ENCODE data around the gene TET3.
A peak's percentile ranks its signal among the peaks of the same experiment; 100 is the strongest.

The TET3 gene

GRCh38 chr2:73972846-73973245 is 11.9 kb upstream of the TET3 start:
- H3K4me3 ChIP-seq, result no peak overlapping the region
- H3K27ac ChIP-seq, result no peak overlapping the region
- no peaks in the 10 kb centered on the region for H3K27me3 ChIP-seq
- TF ChIP-seq CTCF (IDR thresholded peaks at IDR 0.05), result no peak
- peak in 1 of 2 donors; percentile 37 for DNase-seq
- no peaks in the 10 kb centered on the region for H3K36me3 ChIP-seq
- H3K4me1 ChIP-seq, result peaks cover 0 to 22% (median 14%) of the 10 kb centered on the region in 4 donors
- H3K9me3 ChIP-seq, result no peaks in the 10 kb centered on the region
- intact Hi-C loops (cut with DNase I; ENCODE audit: low total_unique reads), result no loop called here

DNA sequence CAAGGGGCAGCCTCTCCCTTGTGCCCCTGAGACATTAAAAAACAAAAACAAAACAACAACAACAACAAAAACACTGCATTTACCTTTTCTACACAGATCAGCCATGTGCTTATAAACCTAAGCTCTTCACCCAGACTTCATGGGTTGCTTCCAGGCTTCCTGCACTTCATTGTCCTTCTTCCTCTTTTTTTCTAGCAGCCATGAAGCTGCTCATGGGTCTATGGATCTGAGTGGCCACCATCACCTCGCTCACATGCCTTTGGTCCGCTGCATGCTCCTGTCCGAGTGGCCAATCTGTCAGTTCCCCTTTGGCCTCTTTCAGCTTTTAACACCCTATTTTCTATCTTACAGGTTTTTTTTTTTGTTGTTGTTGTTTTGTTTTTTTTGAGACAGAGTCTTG is 9.0 kb upstream of the TET3 start:
- no peaks in the 10 kb centered on the region for H3K9me3 ChIP-seq
- H3K4me3 ChIP-seq, result no peak overlapping the region
- no peaks in the 10 kb centered on the region for H3K36me3 ChIP-seq
- peaks cover 0 to 3% of the 10 kb centered on the region in 2 donors for H3K27me3 ChIP-seq
- intact Hi-C loops (cut with DNase I; ENCODE audit: low total_unique reads), result no loop called here
- H3K4me1 ChIP-seq, result peaks cover 0 to 14% (median 9%) of the 10 kb centered on the region in 4 donors
- TF ChIP-seq CTCF (IDR thresholded peaks at IDR 0.05), result no peak
- DNase-seq, result no peak
- H3K27ac ChIP-seq, result no peak overlapping the region

DNA sequence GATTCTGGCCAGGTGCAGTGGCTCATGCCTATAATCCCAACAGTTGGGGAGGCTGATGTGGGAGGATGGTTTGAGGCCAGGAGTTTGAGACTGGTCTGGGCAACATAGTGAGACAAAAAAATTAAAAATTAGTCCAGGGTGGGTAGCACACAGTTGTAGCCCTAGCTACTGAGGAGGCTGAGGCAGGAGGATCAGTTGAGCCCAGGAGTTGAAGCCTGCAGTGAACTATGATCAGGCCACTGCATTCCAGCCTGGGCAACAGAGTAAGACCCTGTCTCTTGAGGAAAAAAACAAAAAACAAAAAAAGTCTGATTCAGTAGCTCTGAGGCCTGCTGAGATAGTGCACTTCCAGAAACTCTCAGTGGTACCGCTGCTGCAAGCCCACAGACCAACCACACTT is 7.9 kb upstream of the TET3 start:
- TF ChIP-seq CTCF (IDR thresholded peaks at IDR 0.05), result no peak
- Histone ChIP-seq H3K4me3 (no peak overlapping the region), H3K9me3 (no peaks in the 10 kb centered on the region), H3K4me1 (peaks cover 0 to 14% (median 10%) of the 10 kb centered on the region in 4 donors), H3K27ac (no peak overlapping the region), H3K27me3 (peaks cover 0 to 3% of the 10 kb centered on the region in 2 donors), H3K36me3 (no peaks in the 10 kb centered on the region)
- intact Hi-C loops (cut with DNase I; ENCODE audit: low total_unique reads), result no loop called here
- DNase-seq, result no peak

DNA sequence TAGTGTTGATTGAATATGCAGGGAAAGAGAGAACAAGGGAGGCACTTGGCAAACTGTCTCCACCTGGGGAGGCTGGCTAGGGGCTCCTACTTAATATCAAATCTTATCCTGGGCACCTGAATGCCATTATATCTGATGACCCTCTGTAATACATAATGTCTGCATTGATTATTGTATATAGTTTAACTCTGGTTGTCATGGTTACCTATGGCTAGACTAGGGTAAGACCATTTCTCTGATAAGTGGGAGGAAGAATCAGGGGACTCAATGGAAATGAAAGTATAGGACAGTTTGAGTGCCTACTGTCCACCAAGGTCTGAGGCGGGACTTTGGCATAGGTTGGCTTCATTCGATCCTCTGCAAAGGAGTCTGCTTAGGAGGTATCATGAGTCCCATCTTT is 7.2 kb upstream of the TET3 start:
- Histone ChIP-seq H3K4me3 (no peak overlapping the region), H3K9me3 (no peaks in the 10 kb centered on the region), H3K4me1 (peaks cover 0 to 20% (median 15%) of the 10 kb centered on the region in 4 donors), H3K36me3 (no peaks in the 10 kb centered on the region), H3K27ac (no peak overlapping the region), H3K27me3 (peaks cover 0 to 3% of the 10 kb centered on the region in 2 donors)
- no peak for TF ChIP-seq CTCF (IDR thresholded peaks at IDR 0.05)
- DNase-seq, result no peak
- intact Hi-C loops (cut with DNase I; ENCODE audit: low total_unique reads), result no loop called here

GRCh38 chr2:73979021-73979420 is 5.7 kb upstream of the TET3 start:
- Histone ChIP-seq H3K27me3 (peaks cover 0 to 3% of the 10 kb centered on the region in 2 donors), H3K9me3 (no peaks in the 10 kb centered on the region), H3K4me1 (peaks cover 0 to 34% (median 25%) of the 10 kb centered on the region in 4 donors), H3K36me3 (no peaks in the 10 kb centered on the region), H3K4me3 (no peak overlapping the region), H3K27ac (no peak overlapping the region)
- DNase-seq, result no peak
- TF ChIP-seq CTCF (IDR thresholded peaks at IDR 0.05), result no peak
- intact Hi-C loops (cut with DNase I; ENCODE audit: low total_unique reads), result no loop called here

- Histone ChIP-seq H3K4me1 (peaks cover 0 to 39% (median 30%) of the 10 kb centered on the region in 4 donors), H3K27ac (no peak overlapping the region), H3K9me3 (no peaks in the 10 kb centered on the region), H3K27me3 (peaks cover 0 to 3% of the 10 kb centered on the region in 2 donors), H3K4me3 (no peak overlapping the region), H3K36me3 (no peaks in the 10 kb centered on the region)
- intact Hi-C loops (cut with DNase I; ENCODE audit: low total_unique reads), result loop anchor here (5.0 kb wide), 1 partner anchor 47 kb away; no protein-coding TSS in a partner anchor
- TF ChIP-seq CTCF (IDR thresholded peaks at IDR 0.05), result no peak
- no peak for DNase-seq
These were observed 5.0 kb upstream of the TET3 start for GRCh38 chr2:73979686-73980085.
